ENCODE data around the gene CLNK.
A peak's percentile ranks its signal among the peaks of the same experiment; 100 is the strongest.
"Not testable (repeated sequence)": the region's sequence is repeated elsewhere in the genome, so short reads cannot be mapped to it uniquely, and the experiment has no call there.

CLNK gene

DNA sequence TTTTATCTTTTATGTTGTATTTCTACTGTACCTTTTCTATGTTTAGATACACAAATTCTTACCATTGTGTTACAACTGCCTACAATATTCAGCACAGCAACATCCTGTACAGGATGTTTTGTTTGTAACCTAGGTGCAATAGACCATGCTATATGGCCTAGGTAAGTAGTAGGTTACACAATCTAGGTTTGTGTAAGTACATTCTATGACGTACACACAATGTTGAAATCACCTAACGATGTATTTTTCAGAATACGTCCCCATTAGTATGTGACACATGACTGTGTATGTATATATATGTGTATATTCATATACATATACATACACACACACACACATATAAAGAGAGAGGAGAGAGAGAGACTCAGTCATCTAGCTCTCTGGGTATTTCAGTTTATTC lies 103.5 kb downstream of the CLNK start:
- DNase-seq (ENCODE audit: low read depth in 4 of 4, low spot score in 1 of 4) = no peak

- no peak for DNase-seq (ENCODE audit: low read depth in 4 of 4, low spot score in 1 of 4)
These were observed 104.9 kb downstream of the CLNK start for GRCh38 chr4:10579648-10580047.

- DNase-seq (ENCODE audit: low read depth in 4 of 4, low spot score in 1 of 4) = no peak
These were observed 106.8 kb downstream of the CLNK start for GRCh38 chr4:10577508-10578426.

DNA sequence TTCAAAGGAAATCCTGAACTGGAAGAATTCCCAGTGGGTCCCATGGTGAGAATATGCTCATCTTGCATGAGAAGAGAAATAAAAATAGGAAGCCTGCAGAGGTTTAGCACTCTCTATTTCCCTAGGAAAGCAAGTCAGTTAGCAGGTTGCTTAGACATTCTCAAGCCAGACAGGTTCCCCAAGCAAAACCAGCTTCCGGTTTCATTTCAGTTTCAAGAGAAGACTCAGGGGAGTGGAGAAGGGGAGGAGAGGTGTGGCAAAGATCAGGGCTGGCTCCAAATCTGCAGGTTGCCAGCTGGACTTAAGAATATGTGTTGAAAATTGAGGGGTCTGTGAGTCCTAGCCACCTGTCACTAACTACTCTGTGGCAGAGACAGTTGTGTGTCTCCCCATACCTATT lies 107.5 kb downstream of the CLNK start:
- no peak for DNase-seq (ENCODE audit: low read depth in 4 of 4, low spot score in 1 of 4)

- no peak for DNase-seq (ENCODE audit: low read depth in 4 of 4, low spot score in 1 of 4)
These were observed 108.3 kb downstream of the CLNK start for GRCh38 chr4:10576236-10576635.

- no peak for DNase-seq (ENCODE audit: low read depth in 4 of 4, low spot score in 1 of 4)
These were observed 109.2 kb downstream of the CLNK start for GRCh38 chr4:10575414-10575813.

GRCh38 chr4:10574553-10574952 lies 110.0 kb downstream of the CLNK start:
- DNase-seq (ENCODE audit: low read depth in 4 of 4, low spot score in 1 of 4) = not testable (repeated sequence)

GRCh38 chr4:10571909-10572308 lies 112.7 kb downstream of the CLNK start:
- no peak for DNase-seq (ENCODE audit: low read depth in 4 of 4, low spot score in 1 of 4)

- DNase-seq (ENCODE audit: low read depth in 4 of 4, low spot score in 1 of 4) = no peak
These were observed 115.1 kb downstream of the CLNK start for GRCh38 chr4:10569491-10569890.

GRCh38 chr4:10567766-10568165 lies 116.8 kb downstream of the CLNK start:
- DNase-seq (ENCODE audit: low read depth in 4 of 4, low spot score in 1 of 4) = no peak

- no peak for DNase-seq (ENCODE audit: low read depth in 4 of 4, low spot score in 1 of 4)
These were observed 119.3 kb downstream of the CLNK start for GRCh38 chr4:10565166-10565780.

DNA sequence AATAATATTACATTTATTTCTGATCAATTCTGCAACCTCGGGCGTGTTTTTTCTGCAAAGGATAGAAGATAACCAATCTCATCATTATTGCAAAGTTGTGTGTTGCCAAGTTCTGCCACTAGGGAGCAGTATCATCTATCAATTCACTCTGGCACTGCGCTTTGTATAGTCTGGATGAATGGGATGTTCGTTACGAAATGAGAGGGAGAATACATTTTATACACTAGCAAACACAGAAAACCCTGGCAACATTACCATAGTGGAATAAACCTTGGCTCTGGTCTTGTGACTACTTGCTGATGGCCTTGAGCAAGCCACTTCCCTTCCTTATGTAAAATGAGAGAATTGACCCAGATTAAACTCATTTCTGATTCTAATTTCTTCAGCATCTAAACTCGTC lies 129.9 kb downstream of the CLNK start:
- peak; percentile 11 to 40 (median 24) for DNase-seq (ENCODE audit: low read depth in 4 of 4, low spot score in 1 of 4)

- DNase-seq (ENCODE audit: low read depth in 4 of 4, low spot score in 1 of 4) = no peak
These were observed 130.4 kb downstream of the CLNK start for GRCh38 chr4:10554121-10554520.

GRCh38 chr4:10552591-10553280 lies 131.8 kb downstream of the CLNK start:
- no peak for DNase-seq (ENCODE audit: low read depth in 4 of 4, low spot score in 1 of 4)

GRCh38 chr4:10535912-10536311 lies 148.7 kb downstream of the CLNK start:
- no peak for DNase-seq (ENCODE audit: low read depth in 4 of 4, low spot score in 1 of 4)

DNA sequence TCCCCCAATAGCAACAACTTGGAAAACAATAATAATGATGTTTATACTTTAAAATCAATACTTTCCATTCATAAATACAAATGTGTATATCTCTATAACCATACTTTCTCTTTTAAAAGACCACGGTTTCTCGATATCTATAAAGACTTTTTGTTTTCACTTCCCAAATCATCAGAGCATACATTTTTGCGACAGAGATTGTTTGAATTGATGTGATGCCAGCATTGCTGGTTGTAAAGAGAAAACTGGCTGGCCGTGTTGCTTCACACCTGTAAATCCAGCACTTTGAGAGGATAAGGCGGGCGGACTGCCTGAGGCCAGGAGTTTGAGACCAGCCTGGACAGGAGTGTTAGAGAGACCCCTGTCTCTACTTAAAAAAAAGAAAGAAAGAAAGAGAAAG lies 149.7 kb downstream of the CLNK start:
- DNase-seq (ENCODE audit: low read depth in 4 of 4, low spot score in 1 of 4) = no peak

GRCh38 chr4:10532155-10532554 lies 152.4 kb downstream of the CLNK start:
- no peak for DNase-seq (ENCODE audit: low read depth in 4 of 4, low spot score in 1 of 4)

GRCh38 chr4:10530137-10530786 lies 154.3 kb downstream of the CLNK start:
- no peak for DNase-seq (ENCODE audit: low read depth in 4 of 4, low spot score in 1 of 4)

DNA sequence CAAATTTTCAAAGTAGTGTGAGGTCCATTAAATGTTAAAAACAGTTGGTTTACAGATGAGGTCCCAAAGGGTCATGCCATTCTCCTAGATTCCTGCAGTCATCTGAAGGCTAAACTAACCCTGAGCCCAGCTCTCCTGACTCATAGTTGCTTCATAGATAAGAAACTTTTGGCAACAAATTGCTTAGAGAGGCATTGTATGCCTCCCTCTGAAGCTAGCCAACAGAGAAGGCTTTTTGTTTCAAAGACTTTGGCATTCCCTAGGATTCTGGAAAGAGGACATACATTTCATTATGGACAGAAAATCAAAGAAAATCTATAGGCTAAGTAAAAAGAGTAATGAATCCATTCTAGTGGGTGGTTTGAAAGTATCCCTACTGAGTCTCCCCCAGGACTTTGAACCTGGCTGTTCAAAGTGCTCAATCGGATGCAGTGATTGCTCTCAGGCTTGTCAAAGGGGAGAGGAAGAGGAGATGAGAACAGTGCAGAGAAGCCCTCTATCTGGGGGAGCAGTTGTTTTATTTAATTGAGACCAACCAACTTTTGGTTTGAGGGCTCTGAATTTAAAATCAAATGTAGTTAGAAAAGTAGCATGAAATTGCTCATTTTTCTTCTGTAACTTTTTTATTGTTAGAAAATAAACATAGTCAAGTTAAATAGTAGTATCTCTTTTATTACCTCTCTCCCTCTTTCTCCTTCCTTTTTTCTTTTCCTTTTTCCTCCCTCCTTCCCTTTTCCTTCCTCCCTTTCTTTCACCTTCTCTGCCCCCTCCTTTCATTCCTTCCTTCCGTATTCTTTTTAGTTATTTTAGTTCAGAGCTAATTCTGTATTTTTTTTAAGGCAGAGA lies 155.1 kb downstream of the CLNK start:
- no peak for DNase-seq (ENCODE audit: low read depth in 4 of 4, low spot score in 1 of 4)

DNA sequence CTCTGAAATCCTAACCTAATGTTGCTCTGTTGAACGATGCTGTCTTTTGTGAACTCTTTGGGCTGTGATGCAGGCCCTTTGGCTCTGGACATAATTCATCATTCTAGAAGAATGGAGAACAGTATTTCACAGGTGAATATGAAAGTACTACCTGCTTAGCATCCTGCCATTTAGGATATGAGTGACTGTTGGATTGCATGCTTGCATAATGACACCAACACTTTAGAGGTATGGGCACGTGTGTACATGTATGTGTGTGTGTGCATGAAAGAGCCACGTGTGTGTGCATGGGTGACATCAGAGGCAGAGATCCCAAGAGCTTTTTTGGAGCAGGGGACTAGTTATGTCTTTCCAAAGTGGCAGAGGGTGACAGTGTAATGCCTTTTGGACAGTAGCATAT lies 157.1 kb downstream of the CLNK start:
- DNase-seq (ENCODE audit: low read depth in 4 of 4, low spot score in 1 of 4) = no peak
